ENCODE measurements around the gene L1TD1.
"Not testable (repeated sequence)": the region's sequence is repeated elsewhere in the genome, so short reads cannot be mapped to it uniquely, and the experiment has no call there.

The L1TD1 gene

DNA sequence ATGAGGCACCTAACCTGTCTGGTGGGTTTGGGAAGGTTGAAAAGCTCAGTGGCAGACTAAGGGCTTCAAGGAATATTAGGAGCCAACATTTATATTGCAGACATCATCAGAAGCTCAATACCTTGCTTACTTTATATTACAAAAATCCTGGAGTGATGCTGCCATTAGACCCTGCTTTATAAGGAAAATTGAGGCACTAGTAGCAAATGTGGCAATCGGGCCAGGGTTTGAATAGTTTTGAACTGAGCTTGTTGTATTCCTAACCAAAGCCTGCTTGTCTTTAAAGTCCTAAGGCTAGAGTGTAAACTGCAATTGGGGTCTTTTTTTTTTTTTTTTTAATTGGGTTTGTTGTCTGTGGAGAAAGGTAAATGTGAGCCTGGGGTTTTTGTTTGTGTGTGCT, 14.3 kb downstream of the L1TD1 start:
- TF ChIP-seq CTCF (IDR thresholded peaks at IDR 0.05; ENCODE audit: low read depth, low read length): no peak
- no peak overlapping the region for H3K4me3 ChIP-seq (ENCODE audit: low read depth, low read length)

- TF ChIP-seq CTCF (IDR thresholded peaks at IDR 0.05; ENCODE audit: low read depth, low read length): no peak
- no peak overlapping the region for H3K4me3 ChIP-seq (ENCODE audit: low read depth, low read length)
Observed at GRCh38 chr1:62209931-62210595, 15.4 kb downstream of the L1TD1 start.

DNA sequence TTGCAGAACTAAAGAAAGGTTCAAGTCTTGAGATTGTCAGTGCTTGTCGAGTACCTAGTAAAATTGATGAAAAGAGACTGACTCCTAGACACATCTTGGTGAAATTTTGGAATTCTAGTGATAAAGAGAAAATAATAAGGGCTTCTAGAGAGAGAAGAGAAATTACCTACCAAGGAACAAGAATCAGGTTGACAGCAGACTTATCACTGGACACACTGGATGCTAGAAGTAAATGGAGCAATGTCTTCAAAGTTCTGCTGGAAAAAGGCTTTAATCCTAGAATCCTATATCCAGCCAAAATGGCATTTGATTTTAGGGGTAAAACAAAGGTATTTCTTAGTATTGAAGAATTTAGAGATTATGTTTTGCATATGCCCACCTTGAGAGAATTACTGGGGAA, 16.3 kb downstream of the L1TD1 start:
- no peak for TF ChIP-seq CTCF (IDR thresholded peaks at IDR 0.05; ENCODE audit: low read depth, low read length)
- H3K4me3 ChIP-seq (ENCODE audit: low read depth, low read length): no peak overlapping the region

DNA sequence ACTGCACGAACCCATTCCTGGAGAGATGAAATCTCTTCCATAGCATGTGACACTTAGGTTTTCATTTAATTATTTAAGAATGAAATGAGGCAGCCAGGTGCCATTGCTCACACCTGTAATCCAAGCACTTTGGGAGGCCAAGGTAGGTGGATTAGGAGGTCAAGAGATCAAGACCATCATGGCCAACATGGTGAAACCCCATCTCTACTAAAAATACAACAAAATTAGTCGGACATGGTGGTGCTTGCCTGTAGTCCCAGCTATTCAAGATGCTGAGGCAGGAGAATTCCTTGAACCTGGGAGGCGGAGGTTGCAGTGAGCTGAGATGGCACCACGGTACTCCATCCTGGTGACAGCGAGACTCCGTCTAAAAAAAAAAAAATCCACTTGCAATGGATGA, 17.8 kb downstream of the L1TD1 start:
- no peak overlapping the region for H3K4me3 ChIP-seq (ENCODE audit: low read depth, low read length)
- no peak for TF ChIP-seq CTCF (IDR thresholded peaks at IDR 0.05; ENCODE audit: low read depth, low read length)

GRCh38 chr1:62213075-62213914, 18.6 kb downstream of the L1TD1 start:
- no peak overlapping the region for H3K4me3 ChIP-seq (ENCODE audit: low read depth, low read length)
- no peak for TF ChIP-seq CTCF (IDR thresholded peaks at IDR 0.05; ENCODE audit: low read depth, low read length)

GRCh38 chr1:62218604-62219003, 24.0 kb downstream of the L1TD1 start:
- TF ChIP-seq CTCF (IDR thresholded peaks at IDR 0.05; ENCODE audit: low read depth, low read length): no peak
- no peak overlapping the region for H3K4me3 ChIP-seq (ENCODE audit: low read depth, low read length)

DNA sequence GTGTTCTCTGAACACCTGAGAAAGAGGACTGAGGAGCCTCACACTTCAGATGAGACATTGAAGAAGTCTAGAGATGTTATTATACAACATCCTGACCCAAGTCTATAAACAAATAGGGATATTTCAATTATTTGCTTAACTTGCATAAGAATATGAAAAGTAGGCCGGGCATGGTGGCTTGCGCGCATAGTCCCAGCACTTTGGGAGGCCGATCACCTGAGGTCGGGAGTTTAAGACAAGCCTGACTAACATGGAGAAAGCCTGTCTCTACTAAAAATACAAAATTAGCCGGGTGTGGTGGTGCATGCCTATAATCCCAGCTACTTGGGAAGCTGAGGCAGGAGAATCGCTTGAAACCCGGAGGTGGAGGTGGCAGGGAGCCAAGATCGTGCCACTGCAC, 25.8 kb downstream of the L1TD1 start:
- not testable (repeated sequence) for H3K4me3 ChIP-seq (ENCODE audit: low read depth, low read length)
